LNCaP clone FGC (cell line): ENCODE measurements around the gene KLF7.

Experiments
- DNase-seq: peaks from one replicate; pipeline ENCODE4 v3.0.0-alpha.2; 2011; ENCODE audit warnings: low read depth
- H3K4me3 ChIP-seq: 2 replicates; pipeline ENCODE4 v1.5.1; 2011; ENCODE audit warnings: mild to moderate bottlenecking, low read depth, low read length, control low read depth
- TF ChIP-seq, protein P1 (sequence below): IDR thresholded peaks from 2 replicates; pipeline ENCODE4 v1.5.1; 2012; ENCODE audit warnings: mild to moderate bottlenecking; ENCODE audit not compliant: control insufficient read depth, insufficient read depth; ENCODE audit errors: extremely low read depth

Gene KLF7

DNA sequence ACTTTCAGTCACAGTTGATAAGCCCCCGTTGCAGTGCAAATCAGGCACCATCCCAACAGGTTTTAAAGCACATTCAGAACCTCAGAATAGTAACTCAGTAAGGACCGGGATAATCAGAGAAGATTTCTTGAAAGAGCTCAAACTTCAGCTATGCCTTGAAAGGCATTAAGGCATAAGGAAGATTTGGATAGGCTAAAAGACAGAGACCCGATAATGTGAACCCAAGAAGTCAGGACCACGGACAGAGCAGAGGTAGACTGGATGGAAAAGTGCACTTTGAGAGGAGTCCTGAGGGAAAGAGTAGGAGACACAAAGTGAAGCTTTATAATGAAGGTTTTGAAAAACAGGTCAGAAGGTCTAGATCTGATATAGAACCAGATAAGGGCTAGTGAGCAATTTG, 36.9 kb upstream of the KLF7 start:
- no peak overlapping the region for H3K4me3 ChIP-seq
- TF ChIP-seq, protein P1, sequence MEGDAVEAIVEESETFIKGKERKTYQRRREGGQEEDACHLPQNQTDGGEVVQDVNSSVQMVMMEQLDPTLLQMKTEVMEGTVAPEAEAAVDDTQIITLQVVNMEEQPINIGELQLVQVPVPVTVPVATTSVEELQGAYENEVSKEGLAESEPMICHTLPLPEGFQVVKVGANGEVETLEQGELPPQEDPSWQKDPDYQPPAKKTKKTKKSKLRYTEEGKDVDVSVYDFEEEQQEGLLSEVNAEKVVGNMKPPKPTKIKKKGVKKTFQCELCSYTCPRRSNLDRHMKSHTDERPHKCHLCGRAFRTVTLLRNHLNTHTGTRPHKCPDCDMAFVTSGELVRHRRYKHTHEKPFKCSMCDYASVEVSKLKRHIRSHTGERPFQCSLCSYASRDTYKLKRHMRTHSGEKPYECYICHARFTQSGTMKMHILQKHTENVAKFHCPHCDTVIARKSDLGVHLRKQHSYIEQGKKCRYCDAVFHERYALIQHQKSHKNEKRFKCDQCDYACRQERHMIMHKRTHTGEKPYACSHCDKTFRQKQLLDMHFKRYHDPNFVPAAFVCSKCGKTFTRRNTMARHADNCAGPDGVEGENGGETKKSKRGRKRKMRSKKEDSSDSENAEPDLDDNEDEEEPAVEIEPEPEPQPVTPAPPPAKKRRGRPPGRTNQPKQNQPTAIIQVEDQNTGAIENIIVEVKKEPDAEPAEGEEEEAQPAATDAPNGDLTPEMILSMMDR = no peak
- no peak for DNase-seq

DNA sequence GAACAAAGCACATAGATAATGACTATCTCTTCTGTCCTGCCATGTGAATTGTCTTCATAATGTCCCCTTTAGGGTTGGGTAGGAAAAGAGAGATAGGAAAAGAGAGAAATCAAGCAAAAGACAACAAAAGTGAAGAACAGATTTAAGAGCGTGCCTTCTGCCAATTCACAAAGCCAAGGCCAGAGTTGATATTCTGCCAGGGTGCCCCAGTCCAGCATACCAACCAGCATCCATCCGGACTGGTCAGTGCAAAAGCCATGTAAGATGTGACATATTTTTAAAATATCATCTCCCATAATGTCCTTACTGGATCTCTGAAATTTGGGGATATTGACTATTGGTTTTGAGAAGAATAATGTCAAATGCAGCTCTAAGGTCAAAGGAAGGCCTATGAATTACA, 35.7 kb upstream of the KLF7 start:
- TF ChIP-seq, protein P1 = no peak
- H3K4me3 ChIP-seq = no peak overlapping the region
- DNase-seq = no peak

DNA sequence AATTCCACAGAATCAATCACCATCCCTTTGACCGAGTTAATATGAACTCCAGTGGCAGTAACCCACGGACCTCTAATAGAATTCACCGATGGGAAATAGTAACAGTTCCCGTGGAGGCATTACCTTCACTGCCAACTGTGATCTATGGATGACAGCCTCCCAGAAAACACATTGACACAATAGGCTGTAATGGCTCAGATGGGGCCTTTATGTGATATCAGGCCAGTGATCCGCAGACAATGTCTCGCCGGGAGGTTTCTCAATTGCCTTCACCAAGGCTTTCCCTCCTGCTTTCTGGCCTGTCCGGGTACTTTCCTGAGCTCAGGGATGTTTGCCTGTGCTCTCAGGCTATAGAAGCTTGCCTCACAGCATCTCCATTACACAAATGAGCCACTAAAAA, 34.4 kb upstream of the KLF7 start:
- TF ChIP-seq, protein P1 = no peak
- no peak overlapping the region for H3K4me3 ChIP-seq
- DNase-seq = no peak

DNA sequence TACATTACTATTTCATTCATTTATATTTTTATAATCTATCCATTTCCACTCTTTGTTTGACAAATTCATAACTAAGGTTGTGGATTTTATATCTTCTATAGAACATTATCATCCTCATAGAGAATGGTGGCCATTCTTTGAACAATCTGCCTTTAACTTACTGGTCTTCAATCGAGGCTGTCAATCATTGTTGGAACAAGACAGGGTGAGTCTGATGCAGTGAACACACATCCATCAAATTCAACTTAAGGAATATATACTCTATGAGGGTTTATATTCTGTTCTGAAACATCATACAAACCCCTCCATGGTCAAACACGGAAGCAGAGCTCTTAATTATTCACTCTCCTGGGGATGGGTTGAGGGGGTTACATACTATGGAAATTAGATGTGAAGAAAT, 28.3 kb upstream of the KLF7 start:
- DNase-seq = no peak
- no peak overlapping the region for H3K4me3 ChIP-seq
- TF ChIP-seq, protein P1 = no peak

DNA sequence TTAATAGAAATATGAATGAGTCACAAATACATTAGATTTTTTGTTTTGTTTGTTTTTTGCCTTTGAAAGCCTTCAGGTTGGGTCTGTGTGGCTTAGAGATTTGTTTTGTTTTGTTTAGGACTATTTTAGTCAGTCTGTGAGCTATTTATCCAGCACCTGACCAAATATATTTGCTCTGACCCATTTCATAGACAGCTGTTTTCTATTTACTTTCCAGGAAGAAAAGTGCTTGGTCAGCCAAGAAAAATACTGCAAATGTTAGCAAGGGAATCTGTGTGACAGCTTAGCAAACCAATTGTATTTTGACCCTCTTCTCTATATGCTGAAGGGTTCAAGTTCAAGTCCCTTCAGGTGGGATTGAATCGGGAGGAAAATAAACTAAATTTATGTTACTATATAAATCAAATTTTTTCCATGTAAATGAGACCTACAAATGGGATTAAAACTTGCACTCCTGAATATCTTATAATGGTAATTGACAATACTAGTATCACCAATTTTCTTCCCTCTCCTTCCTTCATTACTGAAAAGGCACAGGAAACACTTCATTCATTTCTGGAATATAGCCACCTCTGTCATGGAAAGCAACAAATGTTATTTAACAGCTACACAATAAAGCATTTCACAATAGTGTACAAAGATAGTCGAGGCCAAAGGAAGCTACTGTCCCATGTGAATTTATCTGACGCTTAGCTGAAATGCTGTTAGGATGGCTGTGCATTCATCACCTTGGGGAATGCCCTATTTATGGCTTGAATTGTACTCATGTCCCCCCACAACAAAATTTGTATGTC, 23.1 kb upstream of the KLF7 start:
- DNase-seq = peak; percentile 86
- TF ChIP-seq, protein P1 = no peak
- no peak overlapping the region for H3K4me3 ChIP-seq

DNA sequence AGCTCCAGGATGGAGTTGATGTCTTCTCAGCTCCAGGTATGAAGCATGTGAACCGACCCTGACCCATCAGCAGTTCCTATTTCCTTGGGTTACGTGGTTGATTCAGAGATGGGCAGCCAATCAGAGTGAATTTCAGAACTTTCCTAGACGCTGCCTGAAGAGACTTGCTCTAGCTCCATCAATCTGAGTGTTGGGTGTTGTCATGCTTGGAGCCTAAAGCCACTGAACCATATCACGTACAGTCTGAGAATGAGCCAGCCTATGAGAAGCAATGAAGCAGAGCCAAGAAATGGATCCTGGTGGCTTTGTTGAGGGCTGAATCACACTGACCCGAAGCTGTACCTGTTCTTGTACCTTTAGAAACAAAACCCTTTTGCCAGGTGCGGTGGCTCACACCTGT, 19.6 kb upstream of the KLF7 start:
- H3K4me3 ChIP-seq = no peak overlapping the region
- TF ChIP-seq, protein P1 = no peak
- DNase-seq = no peak

DNA sequence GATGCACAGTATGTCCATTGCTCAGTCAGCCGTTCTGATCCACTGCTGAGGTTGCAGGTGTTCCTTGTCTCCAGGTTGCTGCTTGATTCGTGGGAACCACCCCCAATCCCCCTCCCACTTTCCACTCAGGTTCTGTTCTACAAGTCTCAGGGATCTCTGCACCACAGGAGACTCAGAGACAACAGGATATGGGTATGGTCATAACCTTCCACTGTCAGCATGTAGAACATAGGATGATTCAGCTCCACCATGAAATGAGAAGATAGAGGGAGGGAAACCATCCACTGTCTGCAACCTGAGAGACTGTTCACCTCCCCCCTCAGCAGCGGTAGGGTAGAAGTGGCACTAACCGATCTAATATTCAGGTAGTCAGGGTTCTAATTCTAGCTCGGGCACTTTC, 19.0 kb upstream of the KLF7 start:
- H3K4me3 ChIP-seq = no peak overlapping the region
- TF ChIP-seq, protein P1 = no peak
- DNase-seq = no peak
